ENCODE results near the gene ZBTB1. TPM values are rescaled to one million over a fixed set of nuclear protein-coding genes. Genes with fewer than 3 reads are reported as not detected.

ZBTB1 gene
- total and polyA plus RNA-seq, 9 of the 15 experiments (the other 6 are each of a cell fraction or from before 2014, with no cell fraction given), result 2.3 to 16.5 (median 9.0) TPM

GRCh38 chr14:64464651-64465050, 39.9 kb upstream of the ZBTB1 start:
- no peak overlapping the region for H3K27ac ChIP-seq (ENCODE audit: extremely low read depth, low read depth, low read length)
- in situ Hi-C loops (cut with MboI), result loop anchor here (10.0 kb wide), 1 partner anchor 120 kb away; no protein-coding TSS in a partner anchor
- no peaks in the 10 kb centered on the region for H3K79me2 ChIP-seq (ENCODE audit: control insufficient read depth, insufficient read depth, low read length)
- TF ChIP-seq HES1 (IDR thresholded peaks at IDR 0.05; ENCODE audit: low read depth), result no peak
- TF ChIP-seq ZNF134 (CRISPR knock-in tag; conservative IDR thresholded peaks at IDR 0.05), result no peak
- TF ChIP-seq GMEB1 (CRISPR knock-in tag; IDR thresholded peaks at IDR 0.05), result no peak
- TF ChIP-seq ZNF583 (CRISPR knock-in tag; IDR thresholded peaks at IDR 0.05), result no peak
- TF ChIP-seq CLOCK (CRISPR knock-in tag; IDR thresholded peaks at IDR 0.05; ENCODE audit: borderline replicate concordance), result no peak
- TF ChIP-seq FOXA3 (CRISPR knock-in tag; conservative IDR thresholded peaks at IDR 0.05 in 1 of 2, IDR thresholded peaks at IDR 0.05 in 1 of 2), result no peak
- no peak for TF ChIP-seq SMARCA5 (IDR thresholded peaks at IDR 0.05)
- no peak for TF ChIP-seq ZNF324 (CRISPR knock-in tag; IDR thresholded peaks at IDR 0.05)
- no peak for TF ChIP-seq PCBP2 (IDR thresholded peaks at IDR 0.05; ENCODE audit: low read depth, low read length, poor library complexity, severe bottlenecking)
- TF ChIP-seq ZNF12 (CRISPR knock-in tag; IDR thresholded peaks at IDR 0.05), result no peak
- no peak for TF ChIP-seq RBM15 (IDR thresholded peaks at IDR 0.05; ENCODE audit: insufficient read depth, low read length)
- TF ChIP-seq BCOR (IDR thresholded peaks at IDR 0.05), result no peak
- TF ChIP-seq SMARCE1 (IDR thresholded peaks at IDR 0.05), result no peak
- TF ChIP-seq CBFA2T2 (conservative IDR thresholded peaks at IDR 0.05), result no peak
- H2AFZ ChIP-seq (ENCODE audit: low read depth, low read length), result peak overlapping the region; percentile 32; the same call in 1 of the 2 replicates
- peak overlapping the region in 1 of 2 experiments; percentile 90; a peak in 2 of 4 replicates for H3K9ac ChIP-seq (ENCODE audit: insufficient read depth in 1 of 2, low read depth in 2 of 2, low read length in 2 of 2)
- no peaks in the 10 kb centered on the region for H3K27me3 ChIP-seq (ENCODE audit: control insufficient read depth in 2 of 2, insufficient read depth in 2 of 2, low read length in 2 of 2)
- H3K4me1 ChIP-seq (replicated peaks in 1 of 2; ENCODE audit: control insufficient read depth in 2 of 2, insufficient read depth in 2 of 2, low read length in 2 of 2), result peaks cover 8 to 9% of the 10 kb centered on the region in 2 experiments; a peak in 4 of 5 replicates
- intact Hi-C loops (cut with micrococcal nuclease), result loop anchor here (5.0 kb wide), 1 partner anchor 43 kb away; no protein-coding TSS in a partner anchor
- peaks cover 10% of the 10 kb centered on the region; the same call in 1 of the 3 replicates for H3K36me3 ChIP-seq (ENCODE audit: control insufficient read depth, insufficient read depth, low read length)
- H3K4me2 ChIP-seq (ENCODE audit: insufficient read depth, low read length), result peak overlapping the region; percentile 69
- H3K9me1 ChIP-seq (ENCODE audit: control insufficient read depth, insufficient read depth, low read length), result no peaks in the 10 kb centered on the region
- H4K20me1 ChIP-seq (replicated peaks; ENCODE audit: control insufficient read depth, insufficient read depth, low read length), result no peaks in the 10 kb centered on the region; the same call in 1 of the 2 replicates
- H3K9me3 ChIP-seq (replicated peaks; ENCODE audit: control insufficient read depth, insufficient read depth, low read depth, low read length), result no peaks in the 10 kb centered on the region
- 30% methylated on average over 6 of the region's 6 CpGs for WGBS (ENCODE audit: insufficient coverage, low coverage, missing lambda C conversion rate)
- CTCF ChIA-PET (ENCODE audit: low intra/inter-chr PET ratio), result no interaction called here
- H3K4me3 ChIP-seq, result peak overlapping the region; percentile 57
- POLR2A ChIA-PET, result interaction anchor here (1.2 to 2.3 kb wide), 3 partner anchors 9 to 17 kb away, joined by 3 to 9 read pairs (median 3); no protein-coding TSS in a partner anchor
- no peak for DNase-seq (ENCODE audit: extremely low read depth in 1 of 4, low spot score in 3 of 4)
- no TSS peak for BruUV-seq (replicated peaks)
- FAIRE-seq, result no peak
- ATAC-seq, result no peak
